ENCODE results near the gene DEPDC5. TPM values are rescaled to one million over a fixed set of nuclear protein-coding genes. Genes with fewer than 3 reads are reported as not detected.
A peak's percentile ranks its signal among the peaks of the same experiment; 100 is the strongest.

DEPDC5 gene
- total and polyA plus RNA-seq, 10 of the 15 experiments (the other 5 are each of a cell fraction or from before 2014, with no cell fraction given): 3.0 to 38.9 (median 22.8) TPM

DNA sequence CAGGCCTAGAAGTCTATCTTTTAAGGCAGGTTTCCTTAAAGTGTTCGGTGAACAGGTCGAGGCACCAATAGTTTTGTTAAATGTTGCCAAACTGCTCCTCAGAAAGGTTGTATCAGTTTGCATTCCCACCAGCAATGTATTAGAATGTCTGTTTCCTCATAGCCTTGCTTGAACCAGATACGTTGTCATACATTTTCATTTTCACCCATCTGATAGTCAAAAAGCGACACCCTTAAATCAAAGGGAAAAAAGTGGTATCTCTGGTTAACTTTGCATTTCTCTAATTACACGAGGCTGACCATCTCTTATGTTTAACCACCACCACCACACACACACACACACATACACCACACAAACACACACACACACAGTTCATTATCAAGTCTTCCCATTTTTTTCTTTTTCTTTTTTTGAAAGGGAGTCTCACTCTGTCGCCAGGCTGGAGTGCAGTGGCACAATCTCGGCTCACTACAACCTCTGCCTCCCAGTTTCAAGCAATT lies 20.2 kb upstream of the DEPDC5 start:
- Histone ChIP-seq H3K27ac (ENCODE audit: control insufficient read depth, insufficient read depth) (no peak overlapping the region), H3K27me3 (replicated peaks in 1 of 2; ENCODE audit: control insufficient read depth in 2 of 2, insufficient read depth in 2 of 2, low read length in 1 of 2) (no peaks in the 10 kb centered on the region), H2AFZ (ENCODE audit: control insufficient read depth, low read depth, low read length) (no peak overlapping the region), H3K79me2 (ENCODE audit: control insufficient read depth, insufficient read depth, low read length) (peaks cover 11% of the 10 kb centered on the region), H3K4me1 (ENCODE audit: control insufficient read depth, insufficient read depth, low read length) (peaks cover 4% of the 10 kb centered on the region), H3K9me3 (replicated peaks; ENCODE audit: control insufficient read depth, insufficient read depth, low read length) (no peaks in the 10 kb centered on the region), H3K36me3 (ENCODE audit: control insufficient read depth in 2 of 2, insufficient read depth in 2 of 2, low read length in 1 of 2) (peaks cover 3 to 6% of the 10 kb centered on the region in 2 experiments; a peak in 3 of 4 replicates), H3K9ac (ENCODE audit: control insufficient read depth, insufficient read depth, low read length) (no peak overlapping the region), H3K4me2 (ENCODE audit: control insufficient read depth, insufficient read depth) (no peak overlapping the region), H4K20me1 (ENCODE audit: control insufficient read depth, insufficient read depth) (no peaks in the 10 kb centered on the region), H3K4me3 (no peak overlapping the region)
- in situ Hi-C loops (cut with MboI): no loop called here
- RAD21 ChIA-PET (ENCODE audit: unreplicated experiment): no interaction called here
- FAIRE-seq (no peak), DNase-seq (ENCODE audit: low read depth, low spot score) (no peak), ATAC-seq (no peak)
- SMC1A ChIA-PET (ENCODE audit: uncharacterized antibody, unreplicated experiment): interaction anchor here (0.7 kb wide), 1 partner anchor 30 kb away, joined by 5 read pairs; no protein-coding TSS in a partner anchor
- WGBS (ENCODE audit: insufficient coverage, insufficient replicate concordance, low lambda C conversion rate, missing lambda C conversion rate): 67% methylated on average over 7 of the region's 7 CpGs
- 0 out of 2 replicates have a peak, but pooled peaks have one; percentile 22 for TF ChIP-seq MTA2 (IDR thresholded peaks at IDR 0.05; ENCODE audit: low read depth)
- no peak for TF ChIP-seq GATAD2B (conservative IDR thresholded peaks at IDR 0.05; ENCODE audit: low read depth)
- TF ChIP-seq RUNX3 (IDR thresholded peaks at IDR 0.05; ENCODE audit: low read length): peak; percentile 58
- 0 out of 2 replicates have a peak, but pooled peaks have one; percentile 19 for TF ChIP-seq NBN (IDR thresholded peaks at IDR 0.05)
- POLR2A ChIA-PET: interaction anchor here (0.7 kb wide), 1 partner anchor 219 kb away, joined by 4 read pairs; no protein-coding TSS in a partner anchor
- CTCF ChIA-PET: interaction anchor here (1.1 kb wide), 1 partner anchor 12 kb away, joined by 3 read pairs; no protein-coding TSS in a partner anchor
- no TSS peak for BruUV-seq (replicated peaks)
- intact Hi-C loops (cut with micrococcal nuclease; ENCODE audit: unreplicated experiment): no loop called here

- Histone ChIP-seq H4K20me1 (ENCODE audit: control insufficient read depth, insufficient read depth) (no peaks in the 10 kb centered on the region), H3K9ac (ENCODE audit: control insufficient read depth, insufficient read depth, low read length) (no peak overlapping the region), H3K4me2 (ENCODE audit: control insufficient read depth, insufficient read depth) (no peak overlapping the region), H3K4me3 (no peak overlapping the region), H3K27me3 (replicated peaks in 1 of 2; ENCODE audit: control insufficient read depth in 2 of 2, insufficient read depth in 2 of 2, low read length in 1 of 2) (no peaks in the 10 kb centered on the region), H3K79me2 (ENCODE audit: control insufficient read depth, insufficient read depth, low read length) (peaks cover 13% of the 10 kb centered on the region), H3K4me1 (ENCODE audit: control insufficient read depth, insufficient read depth, low read length) (peaks cover 4% of the 10 kb centered on the region), H3K27ac (ENCODE audit: control insufficient read depth, insufficient read depth) (no peak overlapping the region), H2AFZ (ENCODE audit: control insufficient read depth, low read depth, low read length) (no peak overlapping the region), H3K36me3 (ENCODE audit: control insufficient read depth in 2 of 2, insufficient read depth in 2 of 2, low read length in 1 of 2) (peaks cover 3 to 6% of the 10 kb centered on the region in 2 experiments; a peak in 3 of 4 replicates), H3K9me3 (replicated peaks; ENCODE audit: control insufficient read depth, insufficient read depth, low read length) (no peaks in the 10 kb centered on the region)
- RAD21 ChIA-PET (ENCODE audit: unreplicated experiment): no interaction called here
- intact Hi-C loops (cut with micrococcal nuclease; ENCODE audit: unreplicated experiment) (no loop called here), in situ Hi-C loops (cut with MboI) (no loop called here)
- SMC1A ChIA-PET (ENCODE audit: uncharacterized antibody, unreplicated experiment): no interaction called here
- BruUV-seq (replicated peaks): no TSS peak
- DNase-seq (ENCODE audit: low read depth, low spot score) (no peak), ATAC-seq (no peak), FAIRE-seq (no peak)
- CTCF ChIA-PET: interaction anchor here (1.1 kb wide), 1 partner anchor 13 kb away, joined by 3 read pairs; no protein-coding TSS in a partner anchor
- TF ChIP-seq JUND (IDR thresholded peaks at IDR 0.05; ENCODE audit: low read depth, low read length) (no peak), ZNF384 (IDR thresholded peaks at IDR 0.05; ENCODE audit: borderline replicate concordance, low read depth, low read length) (no peak), ZNF622 (IDR thresholded peaks at IDR 0.05) (no peak), PAX5 (IDR thresholded peaks at IDR 0.05; ENCODE audit: borderline replicate concordance, low read depth, low read length) (no peak), GABPA (IDR thresholded peaks at IDR 0.05; ENCODE audit: low read depth) (no peak), LARP7 (IDR thresholded peaks at IDR 0.05) (no peak), NR2F1 (conservative IDR thresholded peaks at IDR 0.05) (no peak), KLF5 (IDR thresholded peaks at IDR 0.05; ENCODE audit: partially characterized antibody) (no peak), YBX1 (IDR thresholded peaks at IDR 0.05) (no peak), NFYB (IDR thresholded peaks at IDR 0.05; ENCODE audit: insufficient read depth, low read depth, low read length) (no peak), SIX5 (IDR thresholded peaks at IDR 0.05; ENCODE audit: low read depth, low read length, severe bottlenecking) (no peak), CHD1 (IDR thresholded peaks at IDR 0.05; ENCODE audit: low read depth, low read length) (no peak), POU2F2 (IDR thresholded peaks at IDR 0.05; ENCODE audit: borderline replicate concordance, low read depth, low read length) (no peak), POLR2AphosphoS5 (IDR thresholded peaks at IDR 0.05; ENCODE audit: low read length) (no peak), ZBED1 (IDR thresholded peaks at IDR 0.05; ENCODE audit: borderline replicate concordance) (no peak), FOXM1 (IDR thresholded peaks at IDR 0.05; ENCODE audit: low read depth, low read length) (no peak)
- TF ChIP-seq, protein P1, sequence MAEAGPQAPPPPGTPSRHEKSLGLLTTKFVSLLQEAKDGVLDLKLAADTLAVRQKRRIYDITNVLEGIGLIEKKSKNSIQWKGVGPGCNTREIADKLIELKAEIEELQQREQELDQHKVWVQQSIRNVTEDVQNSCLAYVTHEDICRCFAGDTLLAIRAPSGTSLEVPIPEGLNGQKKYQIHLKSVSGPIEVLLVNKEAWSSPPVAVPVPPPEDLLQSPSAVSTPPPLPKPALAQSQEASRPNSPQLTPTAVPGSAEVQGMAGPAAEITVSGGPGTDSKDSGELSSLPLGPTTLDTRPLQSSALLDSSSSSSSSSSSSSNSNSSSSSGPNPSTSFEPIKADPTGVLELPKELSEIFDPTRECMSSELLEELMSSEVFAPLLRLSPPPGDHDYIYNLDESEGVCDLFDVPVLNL (IDR thresholded peaks at IDR 0.05; ENCODE audit: low read depth, low read length): no peak
- POLR2A ChIA-PET: interaction anchor here (0.5 to 0.9 kb wide), 2 partner anchors 25 to 162 kb away, joined by 3 to 4 read pairs; no protein-coding TSS in a partner anchor
- 90% methylated on average over 1 of the region's 1 CpG for WGBS (ENCODE audit: insufficient coverage, insufficient replicate concordance, low lambda C conversion rate, missing lambda C conversion rate)
Measured at GRCh38 chr22:31734512-31734911, 19.3 kb upstream of the DEPDC5 start.
